Aorta (tissue), 5 donors: ENCODE data around the gene LFNG. TPM values are rescaled to one million over a fixed set of nuclear protein-coding genes. Genes with fewer than 3 reads are reported as not detected.
A peak's percentile ranks its signal among the peaks of the same experiment; 100 is the strongest.

Source experiments
- ATAC-seq: fragments of 200-7000 bp; cut with Tn5 transposase; one replicate; pipeline ENCODE4 v1.9.1; 2022; ENCODE audit warnings: moderate library complexity; ENCODE audit not compliant: low FRiP score
- DNase-seq, 2 donors: peaks; one replicate each; pipeline ENCODE4 v3.0.0-alpha.2; 2020
- H3K27ac ChIP-seq, 2 donors: one replicate each; pipeline ENCODE4 v1.5.1; 2013; ENCODE audit warnings: low read length in 2 of 2, mild to moderate bottlenecking in 2 of 2, moderate library complexity in 2 of 2, control low read depth in 1 of 2, inconsistent platforms in 1 of 2, low read depth in 1 of 2
- H3K27me3 ChIP-seq, 2 donors: one replicate each; pipeline ENCODE4 v1.6.1; 2013; ENCODE audit warnings: control low read depth in 1 of 2, low read length in 1 of 2, mild to moderate bottlenecking in 1 of 2, moderate library complexity in 1 of 2; ENCODE audit not compliant: insufficient read depth in 2 of 2, control insufficient read depth in 1 of 2
- H3K36me3 ChIP-seq, 2 donors: one replicate each; pipeline ENCODE4 v1.6.1; 2013; ENCODE audit warnings: control low read depth in 1 of 2, low read length in 1 of 2, mild to moderate bottlenecking in 1 of 2; ENCODE audit not compliant: insufficient read depth in 2 of 2, control insufficient read depth in 1 of 2
- H3K4me1 ChIP-seq, 2 donors: one replicate each; pipeline ENCODE4 v1.6.1; 2013; ENCODE audit warnings: low read length in 2 of 2, control low read depth in 1 of 2, mild to moderate bottlenecking in 1 of 2, moderate library complexity in 1 of 2; ENCODE audit not compliant: insufficient read depth in 2 of 2, control insufficient read depth in 1 of 2
- H3K4me3 ChIP-seq, 2 donors: one replicate each; pipeline ENCODE4 v1.5.1; 2013; ENCODE audit warnings: low read length in 2 of 2, control low read depth in 1 of 2, mild to moderate bottlenecking in 1 of 2
- H3K9me3 ChIP-seq: one replicate; pipeline ENCODE4 v1.6.1; 2013; ENCODE audit warnings: mild to moderate bottlenecking, low read length; ENCODE audit not compliant: control insufficient read depth
- WGBS, 2 donors: extraction: QIAGEN DNeasy Blood & Tissue Kit; methylation state at CpG; one replicate each; pipeline ENCODE4 v1.1.7; 2013; 5-methylcytosine and 5-hydroxymethylcytosine counted together
- intact Hi-C, 2 donors: fragments of 100-400 bp; cut with DNase I; formaldehyde crosslinking; loops; one replicate each; pipeline versions ENCODE4 v1.14.2 to v1.15.0; 2022
- long read RNA-seq, 2 donors: library from polyadenylated mRNA; unstranded; transcript quantifications; one replicate each; pipeline ENCODE4 v2.0.0, GENCODE V29; 2020 to 2021
- polyA plus RNA-seq, 2 donors: library from polyadenylated mRNA; stranded (reverse); fragments of 200-250 nt; gene quantifications; one replicate each; pipeline ENCODE4 v1.2.3, GENCODE V29; 2013
- total RNA-seq, 2 donors: library from RNA; stranded (reverse); fragmentation: NEBNext Ultra II Directional; extraction: Animal tissue kit (Norgen Biotek cat#: 25700); gene quantifications; one replicate each; pipeline ENCODE4 v1.2.1, GENCODE V29; 2021
- donor health status: healthy with polysubstance abuse.
- donor health status: Bipolar disorder and iron deficiency.
- donor health status: DM: no; HTN: no; CAD: no.
- donor health status: DM: no; HTN: no; CAD: no.
- donor health status: DM: yes; HTN: yes; CAD: no.

Gene LFNG
- total RNA-seq = 10 to 100 TPM; 14.0 to 30.6 TPM
- polyA plus RNA-seq = 1 to 10 TPM; 2.3 to 5.8 TPM
- long read RNA-seq, donor 1, partial matches to known transcripts = 2 of 3 reads
- long read RNA-seq, donor 1, other reads (novel, unspliced or antisense) = 1 of 3 reads
- long read RNA-seq, donor 2, partial matches to known transcripts = 1 of 11 reads
- long read RNA-seq, donor 2, other reads (novel, unspliced or antisense) = 5 of 11 reads

GRCh38 chr7:2519119-2519930 lies at the start of gene LFNG:
LFNG (plus strand) TSS chr7:2519774; CDS start chr7:2519862, 88 bp downstream.
- Histone ChIP-seq H3K27ac (no peak within 1 kb of the TSS), H3K9me3 (no peaks in the 10 kb centered on the region), H3K36me3 (no peaks in the 10 kb centered on the region), H3K4me1 (no peaks in the 10 kb centered on the region), H3K4me3 (peak within 1 kb of the TSS; percentile 28 to 38), H3K27me3 (peaks cover 0 to 1% of the 10 kb centered on the region in 2 donors)
- DNase-seq (peak; percentile 90 to 93), ATAC-seq (peak; percentile 86)
- WGBS, 2 donors = 0 to 1% methylated on average over 73 to 95 of the region's 95 CpGs
- intact Hi-C loops = no loop called here

DNA sequence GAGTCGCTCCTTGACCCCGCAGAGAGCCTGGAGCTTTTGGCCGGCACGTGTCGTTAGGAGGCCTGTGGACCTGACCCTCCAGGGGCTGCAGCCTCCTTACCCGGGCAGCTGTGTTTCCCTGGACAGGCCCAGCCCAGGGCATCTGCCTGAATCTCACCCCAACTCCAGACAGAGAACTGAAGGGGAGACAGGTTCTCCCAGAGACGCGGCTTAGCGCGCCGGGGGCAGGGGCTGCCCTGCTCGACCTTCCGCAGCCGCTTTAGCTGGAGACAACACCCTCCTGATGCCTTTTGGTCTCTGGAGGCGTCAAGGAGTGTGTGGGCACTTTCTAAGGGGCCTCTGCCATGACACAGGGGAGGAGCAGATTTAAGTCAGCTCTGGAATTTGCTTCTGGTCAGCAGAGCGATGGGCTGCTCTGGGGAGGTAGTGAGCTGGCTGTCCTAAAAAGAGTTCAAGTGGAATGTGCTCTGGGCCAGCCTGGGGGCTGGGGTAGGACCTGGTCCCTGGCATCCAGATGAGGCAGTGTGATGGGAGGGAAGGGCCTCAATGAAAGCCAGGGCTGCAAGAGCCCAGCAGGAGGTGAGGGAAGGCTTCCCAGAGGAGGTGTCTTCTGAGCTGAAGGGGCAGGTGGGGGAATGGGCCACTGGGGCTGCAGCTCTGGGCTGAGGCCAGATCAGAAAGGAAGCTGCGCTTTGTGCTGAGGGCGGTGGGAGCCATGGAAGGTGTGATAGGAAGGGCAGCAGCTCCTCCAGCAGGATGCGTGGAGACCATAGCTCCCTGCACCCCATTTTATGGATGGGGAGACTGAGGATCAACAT lies 49.2 kb upstream of the LFNG start:
- Histone ChIP-seq H3K36me3 (no peaks in the 10 kb centered on the region), H3K27me3 (no peaks in the 10 kb centered on the region), H3K4me3 (no peak overlapping the region), H3K9me3 (no peaks in the 10 kb centered on the region), H3K4me1 (no peaks in the 10 kb centered on the region), H3K27ac (no peak overlapping the region)
- intact Hi-C loops = no loop called here
- DNase-seq (no peak), ATAC-seq (no peak)
- WGBS, 2 donors = 67 to 75% methylated on average over 19 of the region's 19 CpGs

DNA sequence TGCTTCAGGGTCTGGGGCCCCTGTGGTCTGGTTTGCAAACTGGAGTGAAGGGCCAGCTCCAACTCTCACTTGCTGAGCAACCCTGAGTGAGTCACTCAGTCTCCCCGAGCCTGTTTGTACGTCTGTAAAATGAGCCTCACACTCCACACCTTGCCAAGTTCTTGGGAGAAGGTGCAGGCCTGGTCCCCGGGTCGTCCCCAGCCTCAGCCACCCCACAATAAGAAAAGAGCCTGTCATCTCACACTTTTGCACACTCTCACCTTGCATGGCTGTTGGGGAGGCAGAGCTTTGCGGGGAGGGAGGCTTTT lies 48.6 kb upstream of the LFNG start:
- Histone ChIP-seq H3K4me3 (no peak overlapping the region), H3K27me3 (no peaks in the 10 kb centered on the region), H3K4me1 (no peaks in the 10 kb centered on the region), H3K9me3 (no peaks in the 10 kb centered on the region), H3K36me3 (no peaks in the 10 kb centered on the region), H3K27ac (no peak overlapping the region)
- intact Hi-C loops = no loop called here
- ATAC-seq = no peak
- no peak for DNase-seq
- WGBS, 2 donors = 44 to 45% methylated on average over 5 of the region's 5 CpGs

DNA sequence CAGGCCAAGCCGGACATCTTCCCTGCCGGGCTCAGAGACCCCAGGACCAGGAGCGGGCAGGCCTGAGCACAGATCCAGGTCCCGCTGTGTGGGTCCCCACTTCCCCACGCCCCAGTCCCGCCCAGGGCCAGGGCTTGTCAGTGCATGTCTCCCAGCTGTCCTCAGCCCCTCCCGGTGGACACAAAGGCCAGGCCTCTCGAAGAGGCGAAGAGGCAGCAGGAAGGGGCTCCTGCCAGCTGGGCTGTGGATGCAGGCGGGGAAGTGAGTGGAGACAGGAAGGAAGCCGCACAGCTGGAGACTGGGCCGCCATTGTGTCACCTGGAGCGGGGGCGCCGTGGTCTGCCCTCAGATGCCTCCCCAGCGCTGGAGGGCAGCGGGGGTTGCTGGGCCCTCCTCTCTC lies 48.2 kb upstream of the LFNG start:
- no peaks in the 10 kb centered on the region for H3K4me1 ChIP-seq
- no peaks in the 10 kb centered on the region for H3K9me3 ChIP-seq
- no peak for ATAC-seq
- H3K27me3 ChIP-seq = no peaks in the 10 kb centered on the region
- no peak overlapping the region for H3K27ac ChIP-seq
- 53 to 55% methylated on average over 12 to 17 of the region's 17 CpGs for WGBS, 2 donors
- peak in 1 of 2 donors; percentile 45 for DNase-seq
- no peaks in the 10 kb centered on the region for H3K36me3 ChIP-seq
- H3K4me3 ChIP-seq = no peak overlapping the region
- intact Hi-C loops = no loop called here

DNA sequence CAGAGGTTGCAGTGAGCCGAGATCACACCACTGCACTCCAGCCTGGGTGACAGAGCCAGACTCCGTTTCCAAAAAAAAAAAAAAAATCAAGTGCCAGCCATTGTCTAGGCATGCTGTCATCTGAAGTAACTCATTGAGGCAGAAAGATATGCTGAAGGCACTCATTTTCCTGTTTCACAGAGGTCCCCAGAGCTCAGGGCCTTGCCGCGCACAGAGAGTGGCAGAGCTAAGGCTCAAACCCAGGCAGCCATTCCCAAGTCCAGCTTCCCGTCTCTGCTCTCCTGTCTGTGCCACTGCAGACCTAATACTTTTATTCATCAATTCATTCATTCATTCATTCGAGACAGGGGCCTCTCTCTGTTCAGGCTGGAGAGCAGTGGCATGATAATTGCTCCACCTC lies 46.8 kb upstream of the LFNG start:
- intact Hi-C loops = no loop called here
- no peak for ATAC-seq

DNA sequence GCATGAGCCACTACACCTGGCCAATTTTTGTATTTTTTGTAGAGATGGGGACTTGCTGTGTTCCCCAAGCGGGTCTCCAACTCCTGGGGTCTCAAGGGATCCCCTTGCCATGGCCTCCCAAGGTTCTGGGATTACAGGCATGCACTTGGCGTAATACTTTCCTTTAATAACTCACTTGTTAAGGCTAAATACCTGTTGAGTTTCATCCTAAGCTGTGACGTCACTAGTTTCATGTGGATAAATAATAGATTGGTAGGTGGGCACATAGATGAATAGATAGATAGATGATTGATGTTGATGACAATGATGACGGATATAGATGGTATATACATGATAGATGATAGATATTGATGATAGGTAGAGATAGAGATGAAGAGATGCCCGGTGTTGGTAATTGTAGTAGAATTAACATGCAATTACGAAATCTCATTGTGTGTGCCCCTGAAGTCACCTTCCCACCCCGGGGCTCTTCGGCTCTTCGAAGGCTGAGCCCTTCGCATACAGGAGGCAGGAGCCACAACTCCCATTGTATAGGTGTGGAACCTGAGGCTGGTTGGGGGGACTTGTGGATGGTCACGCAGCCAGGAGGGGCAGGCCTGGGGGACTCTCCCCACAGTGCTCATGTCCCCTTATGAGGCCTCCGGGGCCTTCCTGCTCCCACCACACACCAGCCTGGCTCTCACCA lies 45.9 kb upstream of the LFNG start:
- WGBS, 2 donors = 81 to 86% methylated on average over 12 of the region's 12 CpGs
- Histone ChIP-seq H3K27ac (no peak overlapping the region), H3K36me3 (no peaks in the 10 kb centered on the region), H3K4me3 (no peak overlapping the region), H3K27me3 (no peaks in the 10 kb centered on the region), H3K9me3 (no peaks in the 10 kb centered on the region), H3K4me1 (no peaks in the 10 kb centered on the region)
- intact Hi-C loops = no loop called here
- no peak for DNase-seq
- ATAC-seq = no peak

More for the DNA sequence above, 46.8 kb upstream of the LFNG start:
- WGBS, 2 donors = 84 to 87% methylated on average over 5 to 6 of the region's 6 CpGs
- H3K36me3 ChIP-seq = no peaks in the 10 kb centered on the region
- no peaks in the 10 kb centered on the region for H3K4me1 ChIP-seq
- H3K9me3 ChIP-seq = no peaks in the 10 kb centered on the region
- no peaks in the 10 kb centered on the region for H3K27me3 ChIP-seq
- no peak overlapping the region for H3K4me3 ChIP-seq
- no peak overlapping the region for H3K27ac ChIP-seq
- no peak for DNase-seq

GRCh38 chr7:2474224-2474623 lies 45.4 kb upstream of the LFNG start:
- H3K36me3 ChIP-seq = no peaks in the 10 kb centered on the region
- no peaks in the 10 kb centered on the region for H3K9me3 ChIP-seq
- H3K27ac ChIP-seq = no peak overlapping the region
- no peak for DNase-seq
- intact Hi-C loops = no loop called here
- H3K27me3 ChIP-seq = no peaks in the 10 kb centered on the region
- no peak overlapping the region for H3K4me3 ChIP-seq
- WGBS, 2 donors = 77 to 83% methylated on average over 15 of the region's 15 CpGs
- H3K4me1 ChIP-seq = no peaks in the 10 kb centered on the region
- ATAC-seq = no peak

GRCh38 chr7:2474813-2475677 lies 44.5 kb upstream of the LFNG start:
- DNase-seq = peak; percentile 46 to 74
- H3K4me3 ChIP-seq = no peak overlapping the region
- intact Hi-C loops = no loop called here
- ATAC-seq = no peak
- H3K4me1 ChIP-seq = no peaks in the 10 kb centered on the region
- H3K27ac ChIP-seq = no peak overlapping the region
- 89 to 90% methylated on average over 28 of the region's 28 CpGs for WGBS, 2 donors
- no peaks in the 10 kb centered on the region for H3K27me3 ChIP-seq
- no peaks in the 10 kb centered on the region for H3K36me3 ChIP-seq
- no peaks in the 10 kb centered on the region for H3K9me3 ChIP-seq
